ENCODE results near the gene MINDY2.

The MINDY2 gene

DNA sequence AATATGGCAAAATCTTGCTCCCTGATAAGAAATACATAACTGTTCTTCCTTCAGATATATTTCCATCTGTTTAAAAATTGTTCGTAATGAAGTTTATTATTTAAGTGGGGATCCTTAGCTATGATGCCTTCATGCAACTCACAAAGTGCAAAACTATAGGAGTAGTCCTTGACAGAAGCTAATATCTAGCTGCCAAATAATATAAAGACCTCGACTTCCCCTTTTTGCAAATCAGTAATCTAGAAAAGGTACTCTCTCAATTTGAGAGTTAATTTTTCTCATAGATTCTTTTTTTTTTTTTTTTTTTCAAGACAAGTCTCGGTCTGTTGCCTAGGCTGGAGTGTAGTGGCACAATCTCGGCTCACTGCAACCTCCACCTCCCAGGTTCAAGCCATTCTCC lies 139.4 kb downstream of the MINDY2 start:
- ChIA-PET CTCF (interaction anchor here (0.7 to 1.2 kb wide), 2 partner anchors 17 to 618 kb away, joined by 3 read pairs; no protein-coding TSS in a partner anchor), POLR2A (interaction anchor here (0.7 kb wide), 1 partner anchor 11 kb away, joined by 3 read pairs; no protein-coding TSS in a partner anchor)
- TF ChIP-seq, protein P1, sequence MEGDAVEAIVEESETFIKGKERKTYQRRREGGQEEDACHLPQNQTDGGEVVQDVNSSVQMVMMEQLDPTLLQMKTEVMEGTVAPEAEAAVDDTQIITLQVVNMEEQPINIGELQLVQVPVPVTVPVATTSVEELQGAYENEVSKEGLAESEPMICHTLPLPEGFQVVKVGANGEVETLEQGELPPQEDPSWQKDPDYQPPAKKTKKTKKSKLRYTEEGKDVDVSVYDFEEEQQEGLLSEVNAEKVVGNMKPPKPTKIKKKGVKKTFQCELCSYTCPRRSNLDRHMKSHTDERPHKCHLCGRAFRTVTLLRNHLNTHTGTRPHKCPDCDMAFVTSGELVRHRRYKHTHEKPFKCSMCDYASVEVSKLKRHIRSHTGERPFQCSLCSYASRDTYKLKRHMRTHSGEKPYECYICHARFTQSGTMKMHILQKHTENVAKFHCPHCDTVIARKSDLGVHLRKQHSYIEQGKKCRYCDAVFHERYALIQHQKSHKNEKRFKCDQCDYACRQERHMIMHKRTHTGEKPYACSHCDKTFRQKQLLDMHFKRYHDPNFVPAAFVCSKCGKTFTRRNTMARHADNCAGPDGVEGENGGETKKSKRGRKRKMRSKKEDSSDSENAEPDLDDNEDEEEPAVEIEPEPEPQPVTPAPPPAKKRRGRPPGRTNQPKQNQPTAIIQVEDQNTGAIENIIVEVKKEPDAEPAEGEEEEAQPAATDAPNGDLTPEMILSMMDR (IDR thresholded peaks at IDR 0.05; ENCODE audit: control extremely low read depth, extremely low read depth, low read depth, missing control alignments): no peak
- DNase-seq (ENCODE audit: extremely low spot score): no peak

Data from GM10248 (cell line).